GM12878 (cell line): ENCODE measurements around the gene UNC119. TPM values are rescaled to one million over a fixed set of nuclear protein-coding genes. Genes with fewer than 3 reads are reported as not detected.

Experiments
- ATAC-seq: fragments of 200-7000 bp; cut with Tn5 transposase; 3 replicates; pipeline ENCODE4 v1.9.1; 2020; ENCODE audit warnings: mild to moderate bottlenecking, moderate library complexity
- BruUV-seq: library from RNA; stranded (reverse); fragments of 400-500 nt; replicated peaks from 2 replicates; lab custom pipeline; 2021; lab: Mats Ljungman, UMichigan
- CTCF ChIA-PET: fragments of 300-600 bp; sonication (Branson Sonifier 250); formaldehyde crosslinking; extraction: SDS; loops from one replicate; lab custom pipeline; 2021; ENCODE audit warnings: inconsistent platforms; lab: Yijun Ruan, JAX
- POLR2A ChIA-PET: fragments of 350-600 bp; formaldehyde crosslinking; extraction: SDS; loops from one replicate; lab custom pipeline; 2021; ENCODE audit warnings: inconsistent platforms; lab: Charles Lee
- RAD21 ChIA-PET: fragments of 300-600 bp; sonication (Branson Sonifier 250); formaldehyde crosslinking; loops from one replicate; lab custom pipeline; 2023; ENCODE audit warnings: antibody characterized with exemption; ENCODE audit not compliant: unreplicated experiment; lab: Charles Lee
- SMC1A ChIA-PET: fragments of 300-600 bp; sonication (Branson Sonifier 250); formaldehyde crosslinking; loops from one replicate; lab custom pipeline; 2023; ENCODE audit not compliant: unreplicated experiment, uncharacterized antibody; lab: Charles Lee
- DNase-seq: peaks from one replicate; pipeline ENCODE4 v3.0.0-alpha.2; 2011; ENCODE audit warnings: low read depth, low spot score
- FAIRE-seq: peaks from 3 replicates; lab custom pipeline; 2011; peaks lifted over from hg19 to GRCh38; lab: Jason Lieb, UNC
- H2AFZ ChIP-seq: 2 replicates; pipeline ENCODE4 v1.6.0; 2011; ENCODE audit warnings: low read depth, low read length, control low read depth; ENCODE audit not compliant: control insufficient read depth
- H3K27ac ChIP-seq: 2 replicates; pipeline ENCODE4 v1.5.1; 2011; ENCODE audit warnings: control low read depth; ENCODE audit not compliant: control insufficient read depth, insufficient read depth
- H3K27me3 ChIP-seq, 2 experiments: replicated peaks in 1 of 2; 2 replicates each; pipeline versions ENCODE4 v1.6.0 to v1.6.1; 2011; ENCODE audit warnings: low read length in 1 of 2; ENCODE audit not compliant: control insufficient read depth in 2 of 2, insufficient read depth in 2 of 2
- H3K36me3 ChIP-seq, 2 experiments: 2 replicates each; pipeline ENCODE4 v1.5.1; 2011; ENCODE audit warnings: low read length in 1 of 2; ENCODE audit not compliant: control insufficient read depth in 2 of 2, insufficient read depth in 2 of 2
- H3K4me1 ChIP-seq: 2 replicates; pipeline ENCODE4 v1.6.1; 2011; ENCODE audit warnings: mild to moderate bottlenecking, low read length, moderate library complexity, mixed read lengths; ENCODE audit not compliant: control insufficient read depth, insufficient read depth
- H3K4me2 ChIP-seq: 2 replicates; pipeline ENCODE4 v1.6.0; 2011; ENCODE audit warnings: control low read depth; ENCODE audit not compliant: control insufficient read depth, insufficient read depth
- H3K4me3 ChIP-seq: fragments of 200-600 bp; sonication (generic); 2 replicates; pipeline ENCODE4 v1.5.1; 2016
- H3K79me2 ChIP-seq: 2 replicates; pipeline ENCODE4 v1.6.0; 2011; ENCODE audit warnings: low read length; ENCODE audit not compliant: control insufficient read depth, insufficient read depth
- H3K9ac ChIP-seq: 2 replicates; pipeline ENCODE4 v1.8.0; 2011; ENCODE audit warnings: low read length, control low read depth, mixed read lengths; ENCODE audit not compliant: control insufficient read depth, insufficient read depth
- H3K9me3 ChIP-seq: replicated peaks from 3 replicates; pipeline ENCODE4 v1.5.1; 2011; ENCODE audit warnings: mild to moderate bottlenecking, low read length; ENCODE audit not compliant: control insufficient read depth, insufficient read depth
- H4K20me1 ChIP-seq: 2 replicates; pipeline ENCODE4 v1.6.0; 2011; ENCODE audit not compliant: control insufficient read depth, insufficient read depth
- BACH1 ChIP-seq: fragments of 450-650 bp; IDR thresholded peaks from 2 replicates; pipeline ENCODE4 v1.6.1; 2017; ENCODE audit warnings: mild to moderate bottlenecking, borderline replicate concordance
- BCL3 ChIP-seq: IDR thresholded peaks from 2 replicates; pipeline ENCODE4 v1.6.1; 2011; ENCODE audit warnings: borderline replicate concordance, low read depth, mild to moderate bottlenecking, moderate library complexity, low read length; ENCODE audit not compliant: insufficient read depth, poor library complexity, severe bottlenecking
- E2F4 ChIP-seq: IDR thresholded peaks from 2 replicates; pipeline ENCODE4 v1.6.1; 2012; ENCODE audit warnings: low read depth, low read length, improper control_type of control experiment
- EED ChIP-seq: sonication (generic); IDR thresholded peaks from 2 replicates; pipeline ENCODE4 v1.6.1; 2016; ENCODE audit warnings: antibody characterized with exemption, low read depth
- GATAD2B ChIP-seq: fragments of 450-650 bp; conservative IDR thresholded peaks from 2 replicates; pipeline ENCODE4 v1.6.1; 2017; ENCODE audit warnings: low read depth, mild to moderate bottlenecking, moderate library complexity
- LARP7 ChIP-seq: fragments of 450-650 bp; IDR thresholded peaks from 2 replicates; pipeline ENCODE4 v1.6.1; 2017; ENCODE audit warnings: mild to moderate bottlenecking
- NKRF ChIP-seq: fragments of 450-650 bp; conservative IDR thresholded peaks from 2 replicates; pipeline ENCODE4 v1.6.1; 2017; ENCODE audit warnings: mild to moderate bottlenecking, moderate library complexity
- RAD21 ChIP-seq: IDR thresholded peaks from 2 replicates; pipeline ENCODE4 v1.6.1; 2011; ENCODE audit warnings: mild to moderate bottlenecking, low read depth, low read length, moderate library complexity; ENCODE audit not compliant: insufficient read depth
- SPI1 ChIP-seq: IDR thresholded peaks from 2 replicates; pipeline ENCODE4 v1.6.1; 2011; ENCODE audit warnings: low read depth, mild to moderate bottlenecking, low read length, moderate library complexity, borderline replicate concordance; ENCODE audit not compliant: insufficient read depth
- TARDBP ChIP-seq: IDR thresholded peaks from 2 replicates; pipeline ENCODE4 v1.6.1; 2016; ENCODE audit warnings: borderline replicate concordance
- WGBS: methylation state at CpG from one replicate; pipeline ENCODE4 v1.1.6; 2016; ENCODE audit warnings: low lambda C conversion rate; ENCODE audit not compliant: insufficient replicate concordance, insufficient coverage; ENCODE audit errors: missing lambda C conversion rate; 5-methylcytosine and 5-hydroxymethylcytosine counted together
- in situ Hi-C: fragments of 300-500 bp; cut with MboI; formaldehyde crosslinking; loops from 9 replicates; pipeline ENCODE4 v1.14.3; 2018; ENCODE audit warnings: mixed read lengths
- intact Hi-C: fragments of 100-400 bp; cut with micrococcal nuclease; formaldehyde crosslinking; loops from one replicate; pipeline ENCODE4 v1.14.2; 2022; ENCODE audit not compliant: unreplicated experiment
- polyA plus RNA-seq, 11 experiments: library from polyadenylated mRNA; depleted of rRNA in 4 of 11; unstranded in 6 of 11; stranded (reverse) in 5 of 11; fragments of >200 nt; fragmentation: Nextera tagmentation in 4 of 11; fragmentation: Illumina TruSeq in 1 of 11; extraction: Ambion mirVana in 4 of 11; extraction: Trizol in 1 of 11; gene quantifications; 1 replicate in 1 of 11; 2 replicates in 10 of 11; pipeline versions ENCODE4 v1.2.1 to v1.2.3, GENCODE V29; 2011 to 2016; ENCODE audit warnings: inconsistent platforms in 2 of 11, missing spikeins in 2 of 11, low read depth in 1 of 11
- total RNA-seq, 4 experiments: library from RNA; depleted of rRNA in 3 of 4; stranded (reverse); fragments of >200 nt in 3 of 4; fragmentation: Illumina TruSeq in 1 of 4; extraction: Trizol in 1 of 4; gene quantifications; 2 replicates each; pipeline versions ENCODE4 v1.2.1 to v1.2.3, GENCODE V29; 2013 to 2021

The UNC119 gene
- total and polyA plus RNA-seq, 10 of the 15 experiments (the other 5 are each of a cell fraction or from before 2014, with no cell fraction given) = 2.7 to 436 (median 57.8) TPM

DNA sequence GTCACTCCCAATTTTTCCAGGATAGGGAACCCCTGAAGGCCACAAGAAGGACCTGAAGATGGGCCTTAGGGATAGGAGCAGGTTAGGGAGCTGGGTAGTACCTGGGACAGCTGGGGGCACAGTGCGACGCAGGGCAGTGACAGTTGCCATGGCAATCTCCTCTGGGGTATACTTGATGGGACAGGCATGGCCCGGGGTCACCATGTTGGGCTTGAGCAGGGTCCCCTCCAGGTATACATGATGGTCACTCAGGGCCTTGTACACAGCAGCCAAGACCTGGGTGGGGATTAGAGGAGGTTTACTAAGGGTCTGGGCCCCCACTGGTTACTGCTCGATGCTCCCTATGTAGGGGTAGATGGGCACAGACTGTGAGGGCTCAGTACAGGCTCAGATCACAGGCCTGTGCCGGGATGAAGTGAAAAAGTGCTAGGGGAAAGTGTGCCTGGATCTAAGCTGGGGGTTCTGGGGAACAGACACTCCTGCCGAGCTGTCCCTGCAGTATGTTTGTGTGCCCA is 21.6 kb upstream of the UNC119 start:
- Histone ChIP-seq H4K20me1 (no peaks in the 10 kb centered on the region), H3K9me3 (no peaks in the 10 kb centered on the region), H3K27me3 (no peaks in the 10 kb centered on the region), H3K9ac (no peak overlapping the region), H2AFZ (no peak overlapping the region), H3K4me3 (no peak overlapping the region), H3K36me3 (peaks cover 7 to 21% of the 10 kb centered on the region in 2 experiments; a peak in 3 of 4 replicates), H3K27ac (no peak overlapping the region), H3K4me2 (no peak overlapping the region), H3K4me1 (peaks cover 20% of the 10 kb centered on the region), H3K79me2 (peaks cover 47% of the 10 kb centered on the region)
- ATAC-seq (no peak), FAIRE-seq (no peak), DNase-seq (no peak)
- ChIA-PET CTCF (interaction anchor here (1.0 to 4.8 kb wide), 2 partner anchors 24 to 25 kb away, joined by 3 to 56 read pairs; no protein-coding TSS in a partner anchor), RAD21 (no interaction called here), SMC1A (interaction anchor here (1.1 to 1.2 kb wide), 2 partner anchors 24 to 25 kb away, joined by 3 read pairs; no protein-coding TSS in a partner anchor), POLR2A (interaction anchor here (6.2 to 9.9 kb wide), 2 partner anchors 19 to 24 kb away, joined by 56 to 148 read pairs; partner anchors contain the start of gene UNC119)
- in situ Hi-C loops = loop anchor here (25.0 kb wide), 1 partner anchor 1087 kb away; no protein-coding TSS in a partner anchor
- TF ChIP-seq RAD21 = no peak
- TF ChIP-seq BCL3 = no peak
- TF ChIP-seq LARP7 = no peak
- TF ChIP-seq GATAD2B = no peak
- no peak for TF ChIP-seq TARDBP
- no peak for TF ChIP-seq BACH1
- TF ChIP-seq NKRF = no peak
- TF ChIP-seq SPI1 = no peak
- no peak for TF ChIP-seq EED
- TF ChIP-seq E2F4 = no peak
- no TSS peak for BruUV-seq
- WGBS = 94% methylated on average over 6 of the region's 6 CpGs
- intact Hi-C loops = loop anchor here (5.0 kb wide), 1 partner anchor 48 kb away; no protein-coding TSS in a partner anchor
